KOPT-K1 (cell line): ENCODE data around the gene ZNF550.
"Not testable (repeated sequence)": the region's sequence is repeated elsewhere in the genome, so short reads cannot be mapped to it uniquely, and the experiment has no call there.

ENCODE experiments used
- H3K27ac ChIP-seq: fragments of 200-600 bp; sonication (generic); 2 replicates; pipeline ENCODE4 v1.5.1; 2016; ENCODE audit warnings: antibody characterized with exemption, mild to moderate bottlenecking, low read depth, low read length; ENCODE audit not compliant: poor library complexity, severe bottlenecking
- H3K36me3 ChIP-seq: fragments of 200-600 bp; sonication (generic); 2 replicates; pipeline ENCODE4 v1.5.1; 2017; ENCODE audit warnings: antibody characterized with exemption, mild to moderate bottlenecking, low read length, moderate library complexity; ENCODE audit not compliant: insufficient read depth
- H3K9me3 ChIP-seq: fragments of 200-600 bp; sonication (generic); 2 replicates; pipeline ENCODE4 v1.5.1; 2017; ENCODE audit warnings: antibody characterized with exemption, low read length, mild to moderate bottlenecking; ENCODE audit not compliant: insufficient read depth, poor library complexity, severe bottlenecking

Gene ZNF550

GRCh38 chr19:57560049-57560491, 407 bp upstream of the ZNF550 start:
- H3K36me3 ChIP-seq: peaks cover 20% of the 10 kb centered on the region
- H3K9me3 ChIP-seq: peaks cover 64% of the 10 kb centered on the region
- no peak overlapping the region for H3K27ac ChIP-seq

DNA sequence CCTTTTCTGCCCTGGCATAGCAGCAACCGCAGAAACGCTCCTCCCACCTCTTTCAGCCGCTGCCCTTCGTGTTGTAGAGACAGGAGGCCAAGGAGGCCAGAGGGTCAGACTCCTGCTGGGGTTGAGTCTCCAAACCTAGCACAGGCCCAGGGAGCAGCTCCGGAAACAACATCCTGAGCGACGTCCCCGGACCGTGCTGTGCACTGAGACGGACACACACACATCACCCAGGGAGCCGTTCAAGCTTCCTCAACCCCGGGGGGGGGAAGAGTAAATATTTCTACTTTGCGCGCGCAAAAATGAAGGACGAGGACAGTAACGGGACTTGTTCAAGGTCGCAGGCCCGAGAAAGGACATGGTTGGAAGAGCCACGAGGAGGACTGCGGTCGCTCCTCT, 657 bp downstream of the ZNF550 start:
- Histone ChIP-seq H3K36me3 (peaks cover 30% of the 10 kb centered on the region), H3K27ac (peak overlapping the region; percentile 70), H3K9me3 (peaks cover 62% of the 10 kb centered on the region)

DNA sequence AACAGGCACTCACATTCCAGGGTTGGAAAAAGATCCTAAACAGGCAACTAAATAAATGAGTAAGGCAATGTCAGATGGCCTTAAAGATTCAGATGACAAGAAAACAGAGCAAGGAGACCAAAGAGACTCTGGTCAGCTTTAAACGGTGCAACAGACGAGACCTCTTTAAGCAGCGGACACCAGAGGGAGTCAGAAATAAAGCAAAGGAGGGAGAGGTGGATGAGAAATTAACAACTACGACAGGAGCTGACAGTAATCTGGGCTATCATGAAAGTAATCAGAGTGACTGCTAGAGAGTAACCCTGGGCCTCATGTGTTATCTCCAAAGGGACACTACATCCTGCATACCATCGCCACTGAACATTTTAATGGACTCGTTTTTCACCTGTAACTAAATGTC, 1.1 kb downstream of the ZNF550 start:
- H3K27ac ChIP-seq: peak overlapping the region; percentile 70
- H3K36me3 ChIP-seq: peaks cover 35% of the 10 kb centered on the region
- H3K9me3 ChIP-seq: peaks cover 62% of the 10 kb centered on the region

GRCh38 chr19:57557659-57558058, 2.0 kb downstream of the ZNF550 start:
- peaks cover 55% of the 10 kb centered on the region for H3K9me3 ChIP-seq

GRCh38 chr19:57552432-57552831, 7.2 kb downstream of the ZNF550 start:
- Histone ChIP-seq H3K9me3 (peaks cover 63% of the 10 kb centered on the region), H3K27ac (no peak overlapping the region), H3K36me3 (peaks cover 96% of the 10 kb centered on the region)

More at GRCh38 chr19:57557659-57558058, 2.0 kb downstream of the ZNF550 start:
- Histone ChIP-seq H3K36me3 (peaks cover 44% of the 10 kb centered on the region), H3K27ac (no peak overlapping the region)

GRCh38 chr19:57546513-57546912, 13.2 kb downstream of the ZNF550 start:
- Histone ChIP-seq H3K9me3 (peaks cover 89% of the 10 kb centered on the region), H3K36me3 (peaks cover 100% of the 10 kb centered on the region), H3K27ac (no peak overlapping the region)

DNA sequence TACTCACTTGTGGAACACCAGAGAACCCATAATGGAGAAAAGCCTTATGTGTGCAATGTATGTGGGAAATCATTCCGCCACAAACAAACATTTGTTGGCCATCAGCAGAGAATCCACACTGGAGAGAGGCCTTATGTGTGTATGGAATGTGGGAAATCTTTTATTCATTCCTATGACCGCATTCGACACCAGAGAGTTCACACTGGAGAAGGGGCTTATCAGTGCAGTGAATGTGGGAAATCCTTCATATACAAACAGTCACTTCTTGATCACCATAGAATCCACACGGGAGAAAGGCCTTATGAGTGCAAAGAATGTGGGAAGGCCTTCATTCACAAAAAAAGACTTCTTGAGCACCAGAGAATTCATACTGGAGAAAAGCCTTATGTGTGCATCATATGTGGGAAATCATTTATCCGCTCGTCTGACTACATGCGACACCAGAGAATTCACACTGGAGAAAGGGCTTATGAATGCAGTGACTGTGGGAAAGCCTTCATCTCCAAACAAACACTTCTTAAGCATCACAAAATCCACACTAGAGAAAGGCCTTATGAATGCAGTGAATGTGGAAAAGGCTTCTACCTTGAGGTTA, 21.6 kb downstream of the ZNF550 start:
- peaks cover 100% of the 10 kb centered on the region for H3K9me3 ChIP-seq

GRCh38 chr19:57527136-57527881, 32.4 kb downstream of the ZNF550 start, which contains the start of gene ZNF549:
Gene ZNF549, plus strand, starts transcription at chr19:57527356. Its CDS starts 218 bp downstream, at chr19:57527574.
- peak within 1 kb of the TSS; percentile 64 for H3K27ac ChIP-seq
- H3K9me3 ChIP-seq: peaks cover 21% of the 10 kb centered on the region
- H3K36me3 ChIP-seq: peaks cover 24% of the 10 kb centered on the region

More for the DNA sequence above, 21.6 kb downstream of the ZNF550 start:
- peaks cover 100% of the 10 kb centered on the region for H3K36me3 ChIP-seq
- H3K27ac ChIP-seq: no peak overlapping the region

GRCh38 chr19:57518021-57518420, 41.6 kb downstream of the ZNF550 start:
- not testable (repeated sequence) for H3K27ac ChIP-seq
- peaks cover 59% of the 10 kb centered on the region for H3K9me3 ChIP-seq
- peaks cover 22% of the 10 kb centered on the region; the same call in 1 of the 2 replicates for H3K36me3 ChIP-seq

- Histone ChIP-seq H3K9me3 (peaks cover 82% of the 10 kb centered on the region), H3K36me3 (peaks cover 24% of the 10 kb centered on the region; the same call in 1 of the 2 replicates), H3K27ac (no peak overlapping the region)
Measured at GRCh38 chr19:57515255-57515654, 44.4 kb downstream of the ZNF550 start.

- H3K9me3 ChIP-seq: peaks cover 96% of the 10 kb centered on the region
Measured at GRCh38 chr19:57512845-57513244, 46.8 kb downstream of the ZNF550 start.

GRCh38 chr19:57511484-57511883, 48.2 kb downstream of the ZNF550 start:
- peaks cover 51% of the 10 kb centered on the region for H3K36me3 ChIP-seq
- H3K9me3 ChIP-seq: peaks cover 96% of the 10 kb centered on the region
- H3K27ac ChIP-seq: no peak overlapping the region

More at GRCh38 chr19:57512845-57513244, 46.8 kb downstream of the ZNF550 start:
- Histone ChIP-seq H3K27ac (no peak overlapping the region), H3K36me3 (peaks cover 43% of the 10 kb centered on the region)

GRCh38 chr19:57506163-57506562, 53.5 kb downstream of the ZNF550 start:
- H3K36me3 ChIP-seq: peaks cover 78% of the 10 kb centered on the region
- no peak overlapping the region for H3K27ac ChIP-seq
- peaks cover 93% of the 10 kb centered on the region for H3K9me3 ChIP-seq

DNA sequence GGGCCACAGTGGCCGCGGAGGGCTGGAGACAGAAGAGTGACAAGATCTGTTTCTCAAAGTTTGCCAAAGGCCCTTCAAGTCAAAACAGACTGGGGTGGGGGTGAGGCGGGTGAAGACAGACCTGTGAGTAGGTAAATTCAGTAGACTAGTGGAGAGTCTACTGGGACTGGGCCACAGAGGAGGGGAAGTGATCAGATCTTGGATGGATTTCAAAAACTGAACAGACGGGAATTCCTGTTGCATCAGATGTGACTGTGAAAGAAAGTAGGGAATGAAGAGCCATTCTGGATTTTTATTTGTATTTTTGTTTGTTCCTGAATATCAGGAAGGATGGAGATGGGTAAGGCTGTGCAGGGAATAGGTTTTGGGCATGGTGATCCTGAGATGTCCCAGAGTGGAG, 59.3 kb downstream of the ZNF550 start:
- Histone ChIP-seq H3K36me3 (peaks cover 35% of the 10 kb centered on the region), H3K27ac (peak overlapping the region; percentile 74), H3K9me3 (peaks cover 44% of the 10 kb centered on the region)

DNA sequence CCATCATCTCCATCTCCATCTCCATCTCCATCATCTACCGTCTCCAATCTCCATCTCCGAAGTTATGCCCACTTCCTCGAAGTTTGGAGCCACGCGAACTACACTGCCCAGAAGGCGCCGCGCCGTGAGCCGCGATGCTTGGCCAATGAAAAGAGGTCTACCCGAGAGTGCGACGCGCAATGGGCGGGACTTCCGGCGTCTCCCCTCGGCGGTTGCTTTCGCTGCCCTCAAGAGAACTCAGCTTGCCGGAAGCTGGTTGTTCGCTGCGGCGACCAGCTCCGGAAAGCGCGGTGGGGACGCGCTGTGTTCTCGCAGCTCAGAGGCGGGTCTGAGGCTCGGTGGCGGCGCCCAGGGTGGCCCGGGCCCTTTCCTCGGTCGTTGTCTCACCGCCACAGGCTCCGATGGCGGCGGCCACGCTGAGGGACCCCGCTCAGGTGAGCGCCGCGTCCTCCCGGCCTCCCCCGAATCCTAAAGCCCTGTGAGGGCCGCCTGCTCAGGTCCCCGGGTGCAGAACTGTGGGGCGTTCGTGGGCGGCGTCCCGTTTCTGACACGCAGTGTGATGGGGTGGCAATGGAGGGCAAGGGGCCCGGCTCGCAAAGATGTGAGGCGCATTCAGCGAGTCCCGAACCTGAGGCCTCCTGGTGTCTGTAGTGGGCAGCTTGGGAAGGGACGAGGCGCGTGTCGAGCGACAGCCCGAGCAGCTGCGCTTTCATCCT, 59.8 kb downstream of the ZNF550 start, which contains the start of gene ZNF773:
Gene ZNF773, plus strand, starts transcription at position 259 of the 716 bp plus-strand sequence. Its CDS starts 143 bp downstream, at position 402.
- H3K27ac ChIP-seq: peak within 1 kb of the TSS; percentile 74
- H3K36me3 ChIP-seq: peaks cover 35% of the 10 kb centered on the region
- H3K9me3 ChIP-seq: peaks cover 43% of the 10 kb centered on the region
